ENCODE results near the gene MCOLN1.

The MCOLN1 gene

GRCh38 chr19:7522072-7522922, at the start of gene MCOLN1:
Gene MCOLN1 (plus strand): TSS chr19:7522624. CDS start chr19:7522751, 127 bp downstream.
- DNase-seq = peak; percentile 91

- DNase-seq = no peak
Measured at GRCh38 chr19:7475665-7476064, 46.8 kb upstream of the MCOLN1 start.

DNA sequence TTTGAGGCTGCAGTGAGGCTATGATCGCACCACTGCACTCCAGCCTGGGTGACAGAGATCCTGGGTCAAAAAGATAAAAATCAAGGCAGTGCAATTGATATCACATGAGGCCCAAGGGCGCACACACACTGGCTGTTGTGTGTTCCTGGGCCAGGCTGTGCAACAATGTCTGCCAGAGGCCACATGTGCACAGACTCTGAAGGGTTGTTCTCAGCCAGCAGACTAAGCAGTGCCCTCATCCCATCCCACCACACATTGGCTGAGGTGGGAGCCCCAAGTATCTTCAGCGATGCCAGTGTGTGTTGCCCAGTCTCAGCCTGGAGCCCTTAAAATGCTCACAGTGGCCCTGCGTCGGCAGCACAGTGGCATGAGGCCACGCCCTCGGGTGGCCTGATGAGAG, 46.2 kb upstream of the MCOLN1 start:
- DNase-seq = no peak

DNA sequence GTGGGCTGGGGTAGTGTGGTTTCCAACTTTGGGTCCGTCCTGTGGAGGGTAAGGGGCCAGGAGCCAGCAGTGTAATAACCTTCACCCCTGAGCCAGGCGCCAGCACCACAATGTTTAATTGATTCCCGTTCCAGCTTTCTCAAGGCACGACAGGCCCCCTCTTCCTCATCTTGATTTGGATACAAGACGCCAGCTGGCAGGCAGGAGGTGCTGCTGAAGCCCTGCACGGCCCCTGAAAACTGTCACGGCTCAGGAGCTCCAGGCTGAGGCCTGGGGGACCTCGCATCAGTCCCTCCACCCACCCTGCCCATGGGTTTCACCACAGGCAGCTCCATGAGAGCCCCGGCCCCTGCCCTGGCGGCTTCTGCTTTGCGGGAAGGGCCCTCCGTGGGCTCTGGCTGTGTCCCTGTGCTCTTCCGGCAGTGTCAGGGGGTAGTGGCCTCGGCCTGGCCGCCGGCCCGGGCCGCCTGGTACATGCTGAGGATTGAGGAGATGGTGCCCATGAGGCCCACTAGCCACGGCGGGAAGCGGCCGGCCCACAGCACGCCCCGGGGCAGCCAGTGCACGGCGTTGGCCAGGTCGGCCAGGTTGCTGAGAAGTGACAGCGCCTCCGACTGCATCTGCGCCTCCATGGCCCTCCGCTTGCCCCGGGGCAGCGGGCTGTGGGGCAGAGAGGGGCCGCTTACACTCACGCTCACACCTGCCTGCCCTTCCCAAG, 45.5 kb upstream of the MCOLN1 start:
- no peak for DNase-seq

DNA sequence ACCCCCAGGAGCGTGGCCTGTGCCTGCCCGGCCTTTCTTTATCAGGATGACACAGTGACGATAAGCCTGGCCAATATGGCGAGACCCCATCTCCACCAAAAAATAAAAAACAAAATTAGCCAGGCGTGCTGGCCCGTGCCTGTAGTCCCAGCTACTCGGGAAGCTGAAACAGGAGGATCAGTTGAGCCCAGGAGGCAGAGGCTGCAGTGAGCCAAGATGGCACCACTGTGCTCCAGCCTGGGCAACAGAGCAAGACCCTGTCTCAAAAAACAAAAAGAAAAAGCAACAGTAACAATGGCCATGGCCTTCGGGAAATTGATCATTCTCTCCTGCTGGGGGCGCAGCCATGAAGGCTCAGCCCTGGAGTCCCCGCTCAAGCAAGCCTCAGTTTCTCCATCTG, 44.7 kb upstream of the MCOLN1 start:
- no peak for DNase-seq

- DNase-seq = no peak
Measured at GRCh38 chr19:7478173-7478842, 44.1 kb upstream of the MCOLN1 start.

DNA sequence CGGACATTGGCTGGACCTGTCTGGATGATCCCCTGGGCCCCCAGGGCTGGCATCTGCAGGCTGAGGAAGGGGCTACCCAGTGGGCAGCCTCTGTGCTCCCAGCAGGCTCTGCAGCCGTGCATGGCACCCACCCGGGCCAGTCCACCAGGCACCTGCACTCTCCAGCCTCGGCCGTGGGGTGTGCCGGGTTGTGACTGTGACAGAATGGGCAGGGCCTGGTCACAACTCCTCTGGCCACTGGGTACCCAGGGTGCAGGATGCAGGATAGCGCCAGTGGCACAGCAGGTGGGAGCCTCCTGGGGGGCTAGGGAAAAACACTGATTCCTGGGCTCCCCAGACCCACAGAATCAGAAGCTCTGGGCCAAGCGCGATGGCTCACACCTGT, 43.6 kb upstream of the MCOLN1 start:
- no peak for DNase-seq

DNA sequence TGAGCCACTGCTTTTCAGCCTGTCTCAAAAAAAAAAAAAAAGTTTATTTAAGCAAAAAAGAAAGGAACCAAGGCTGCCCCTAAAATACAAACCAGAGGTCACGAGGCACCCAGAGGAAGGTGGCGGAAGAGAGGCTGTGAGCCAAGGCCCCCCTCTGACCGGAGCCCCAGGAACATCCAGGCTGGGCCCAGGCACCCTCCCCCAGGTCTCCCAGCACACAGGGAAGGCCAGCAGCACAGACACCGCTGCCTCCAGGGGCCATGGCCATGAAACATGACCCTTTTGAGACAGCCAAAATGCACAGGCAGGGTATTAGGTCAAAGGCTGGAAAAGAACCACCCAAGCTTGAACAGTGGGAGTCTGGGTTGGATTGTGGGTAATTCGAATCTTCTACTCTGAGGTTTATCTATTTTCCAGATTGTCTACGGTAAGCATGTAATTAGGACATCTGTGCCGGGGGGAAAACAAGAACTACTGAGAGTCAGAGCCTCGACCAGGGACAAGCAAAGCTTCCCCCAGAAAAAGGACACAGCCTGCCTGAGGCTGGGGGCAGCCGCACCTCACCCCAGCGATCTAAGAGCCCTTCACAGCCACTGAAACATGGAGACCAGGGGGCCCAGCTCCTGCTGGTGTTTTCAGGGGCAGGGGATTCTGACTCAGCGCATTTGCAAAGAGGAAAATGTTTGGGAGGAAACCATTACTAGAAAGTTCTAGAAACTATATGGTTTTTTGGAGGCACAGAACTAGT, 42.0 kb upstream of the MCOLN1 start:
- no peak for DNase-seq

DNA sequence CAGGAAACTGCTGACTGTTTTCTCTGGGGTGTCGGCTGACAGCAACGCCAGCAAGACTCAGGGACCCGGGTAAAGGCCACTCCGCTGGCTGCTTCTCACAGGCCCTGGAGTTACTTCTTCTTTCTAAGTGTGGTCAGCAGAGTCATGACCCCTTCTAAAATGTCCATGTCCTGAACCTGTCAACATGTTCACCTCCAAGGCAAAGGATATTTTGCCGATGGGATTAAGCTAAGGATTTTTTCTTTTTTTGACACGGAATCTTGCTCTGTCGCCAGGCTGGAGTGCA, 41.5 kb upstream of the MCOLN1 start:
- DNase-seq = no peak

DNA sequence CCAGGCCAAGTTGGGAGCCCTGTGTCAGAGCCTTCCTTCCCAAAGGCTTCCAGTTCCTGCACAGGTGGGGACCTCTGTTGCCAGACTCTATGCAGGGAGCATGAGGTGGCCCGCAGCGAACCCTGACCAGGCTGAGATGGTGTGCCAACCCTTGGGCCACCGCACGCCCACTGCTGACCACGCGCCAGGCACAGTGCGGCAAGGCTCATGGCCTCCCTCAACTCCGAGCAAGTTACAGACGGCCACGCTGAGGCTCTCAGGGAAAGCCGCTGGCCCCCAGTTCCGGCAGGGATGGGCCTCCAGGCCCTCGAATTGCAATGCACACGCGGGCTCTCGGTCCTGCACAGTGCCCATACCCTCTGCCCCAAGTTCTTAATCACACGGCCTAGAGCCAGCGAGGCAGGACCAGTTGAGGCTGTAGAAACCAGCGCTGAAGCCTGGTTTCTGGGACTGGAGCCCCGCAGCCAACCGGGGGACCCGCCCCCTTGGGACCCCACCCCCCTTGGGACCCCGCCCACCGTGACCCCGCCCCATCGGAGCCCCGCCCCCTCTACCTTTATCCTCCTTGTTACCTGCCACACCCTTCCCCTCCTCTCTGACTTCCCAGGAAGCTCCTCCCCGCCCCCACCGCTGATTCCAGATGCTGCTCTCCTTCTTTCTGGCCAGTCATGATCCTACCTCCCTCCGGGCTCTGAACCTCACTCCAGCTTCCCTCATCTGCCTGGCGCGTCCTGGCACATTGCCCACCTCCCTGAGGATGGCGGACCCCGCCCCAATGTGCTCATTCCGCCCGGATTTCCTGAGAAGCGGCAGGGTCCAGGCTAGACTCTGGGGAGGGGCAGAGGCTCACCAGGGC, 39.6 kb upstream of the MCOLN1 start:
- DNase-seq = no peak

GRCh38 chr19:7483720-7484201, 38.7 kb upstream of the MCOLN1 start:
- no peak for DNase-seq

DNA sequence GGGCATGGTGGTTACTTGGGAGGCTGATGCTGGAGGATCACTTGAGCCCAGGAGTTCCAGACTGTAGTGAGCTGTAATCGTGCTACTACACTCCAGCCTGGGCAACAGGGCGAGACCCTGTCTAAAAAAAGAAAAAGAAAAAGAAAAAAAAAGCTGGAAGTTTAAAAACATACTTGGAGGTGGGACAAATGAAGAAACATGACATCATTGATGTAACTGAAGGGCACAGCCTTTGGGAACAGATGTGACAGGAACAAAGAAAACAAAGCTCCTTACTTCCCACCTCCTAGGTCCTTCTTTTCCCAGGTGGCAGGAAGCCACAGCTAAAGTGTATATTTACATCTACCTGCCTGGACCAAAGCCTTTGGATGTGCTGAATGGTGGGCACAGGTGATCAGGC, 35.5 kb upstream of the MCOLN1 start:
- DNase-seq = no peak

DNA sequence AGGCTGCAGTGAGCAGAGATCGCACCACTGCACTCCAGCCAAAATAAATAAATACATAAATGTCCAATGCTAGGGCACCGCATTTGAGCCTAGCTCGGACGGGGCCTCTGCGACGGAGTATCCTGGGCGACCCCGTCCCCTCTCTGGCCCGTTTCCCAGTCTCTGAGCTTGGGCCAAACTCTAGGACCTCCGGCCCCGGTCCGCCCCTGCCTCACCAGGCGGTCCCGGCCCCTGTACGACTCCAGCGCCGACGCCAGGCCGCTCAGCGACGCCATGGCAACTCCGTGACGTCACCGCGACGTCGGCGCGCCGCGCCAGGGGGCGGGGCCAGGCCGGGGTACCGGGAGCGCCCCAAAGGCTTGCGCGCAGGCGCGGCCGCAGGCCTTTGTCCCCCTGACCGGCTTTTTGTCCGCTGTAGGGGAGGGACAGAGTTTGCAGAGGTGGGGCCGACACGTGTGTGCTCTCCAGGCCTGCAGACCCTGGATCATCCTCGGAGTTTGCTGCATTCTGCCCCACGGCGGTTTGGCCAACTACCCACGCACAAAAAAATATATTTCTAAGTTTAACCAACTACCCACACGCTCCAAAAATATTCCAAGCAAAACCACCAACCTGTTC, 33.6 kb upstream of the MCOLN1 start, which contains the start of gene PEX11G:
Gene PEX11G, minus strand, starts transcription at position 300 of the 618 bp plus-strand sequence. Its CDS starts 25 bp downstream, at position 275.
- DNase-seq = peak; percentile 68

DNA sequence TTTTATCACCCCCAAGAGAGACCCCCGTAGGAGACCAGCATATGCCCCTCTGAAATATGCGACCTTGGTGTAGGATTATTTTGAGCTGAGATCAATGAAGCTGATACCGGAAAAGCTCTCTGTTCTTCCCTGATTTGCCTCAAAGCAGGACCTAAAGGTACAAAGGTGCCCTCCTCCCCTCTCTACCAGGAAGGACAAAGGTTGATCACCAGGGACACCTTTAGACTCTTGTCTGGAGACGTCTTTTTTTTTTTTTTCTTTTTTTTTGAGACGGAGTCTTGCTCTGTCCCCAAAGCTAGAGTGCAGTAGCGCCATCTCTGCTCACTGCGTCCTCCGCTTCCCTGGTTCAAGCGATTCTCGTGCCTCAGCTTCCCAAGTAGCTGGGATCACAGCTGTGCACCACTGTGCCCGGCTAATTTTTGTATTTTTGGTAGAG, 32.8 kb upstream of the MCOLN1 start:
- DNase-seq = no peak

GRCh38 chr19:7492142-7492541, 30.3 kb upstream of the MCOLN1 start:
- DNase-seq = no peak

GRCh38 chr19:7492558-7492957, 29.9 kb upstream of the MCOLN1 start:
- DNase-seq = no peak

- no peak for DNase-seq
Measured at GRCh38 chr19:7494416-7495098, 27.9 kb upstream of the MCOLN1 start.

DNA sequence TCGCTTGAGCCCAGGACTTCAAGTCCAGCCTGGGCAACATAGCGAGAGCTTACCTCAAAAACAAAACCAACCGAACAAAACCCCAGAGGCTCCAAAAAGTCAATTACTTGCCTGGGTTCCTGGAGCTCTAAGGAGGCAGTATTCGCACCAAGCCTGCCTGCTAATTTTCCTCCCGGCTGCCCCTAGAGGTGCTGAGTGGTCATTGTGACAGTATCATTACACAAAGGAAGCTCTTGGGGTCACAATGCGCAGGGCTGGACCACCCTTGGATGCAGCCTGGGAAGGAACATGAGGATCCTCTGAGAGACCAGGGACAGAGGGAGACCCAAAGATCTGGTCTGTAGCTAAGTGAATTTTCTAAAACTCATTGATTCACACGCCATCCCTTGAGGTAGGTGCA, 25.1 kb upstream of the MCOLN1 start:
- DNase-seq = no peak

DNA sequence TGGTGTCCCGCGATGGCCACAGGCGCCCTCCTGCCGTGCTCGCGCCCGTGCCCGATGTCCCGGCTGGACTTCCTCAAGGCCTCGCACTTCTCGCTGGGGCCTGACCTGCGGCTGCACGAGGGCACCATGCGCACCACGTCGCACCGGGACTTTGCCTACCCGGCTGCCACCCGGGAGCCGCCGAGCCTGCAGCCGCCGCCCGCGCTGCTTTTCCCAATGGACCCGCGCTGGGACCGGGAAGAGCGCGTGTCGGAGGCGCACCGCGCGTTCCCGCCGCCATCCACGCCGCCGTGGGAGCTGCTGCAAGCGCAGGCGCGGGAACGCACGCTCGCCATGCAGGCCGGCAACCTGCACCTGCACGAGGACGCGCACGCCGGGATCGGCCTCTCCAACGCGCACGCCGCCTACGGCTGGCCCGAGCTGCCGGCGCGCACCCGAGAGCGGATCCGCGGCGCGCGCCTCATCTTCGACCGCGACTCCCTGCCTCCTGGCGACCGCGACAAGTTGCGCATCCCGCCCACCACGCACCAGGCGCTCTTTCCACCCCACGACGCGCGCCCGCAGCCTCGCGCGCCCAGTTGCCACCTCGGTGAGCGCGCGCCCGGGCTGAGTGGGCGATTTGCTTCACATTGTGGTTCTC, 21.5 kb upstream of the MCOLN1 start:
- peak; percentile 66 for DNase-seq

GRCh38 chr19:7502552-7502951, 19.9 kb upstream of the MCOLN1 start:
- no peak for DNase-seq
